IMR-90 (cell line): Measurements from ENCODE around the gene SLC39A6. TPM values are rescaled to one million over a fixed set of nuclear protein-coding genes. Genes with fewer than 3 reads are reported as not detected.

Experiments
- ATAC-seq: fragments of 200-7000 bp; cut with Tn5 transposase; 2 replicates; pipeline ENCODE4 v1.9.1; 2020; ENCODE audit warnings: low read depth, mild to moderate bottlenecking, moderate library complexity
- BruUV-seq: library from RNA; stranded (reverse); fragments of 400-500 nt; replicated peaks from 2 replicates; lab custom pipeline; 2021; lab: Mats Ljungman, UMichigan
- CTCF ChIA-PET: fragments of 300-600 bp; formaldehyde crosslinking; extraction: SDS; loops from one replicate; lab custom pipeline; 2021; ENCODE audit warnings: antibody characterized with exemption; lab: Yijun Ruan, JAX
- POLR2A ChIA-PET: fragments of 300-600 bp; sonication (Branson Sonifier 250); formaldehyde crosslinking; loops from one replicate; lab custom pipeline; 2022; ENCODE audit warnings: antibody characterized with exemption; ENCODE audit not compliant: unreplicated experiment; lab: Charles Lee
- DNase-seq: peaks from one replicate; pipeline ENCODE4 v3.0.0; 2013
- H2AFZ ChIP-seq: replicated peaks from 2 replicates; pipeline ENCODE3; 2013; ENCODE audit warnings: low read length, mild to moderate bottlenecking; ENCODE audit not compliant: poor library complexity
- H2AK5ac ChIP-seq: 2 replicates; pipeline ENCODE4 v1.6.1; 2013; ENCODE audit warnings: low read depth, low read length, inconsistent platforms
- H2AK9ac ChIP-seq: replicated peaks from 2 replicates; pipeline ENCODE3; 2013; ENCODE audit warnings: mild to moderate bottlenecking, low read depth, low read length, moderate library complexity; ENCODE audit not compliant: poor library complexity
- H2BK120ac ChIP-seq: 2 replicates; pipeline ENCODE4 v1.6.1; 2013; ENCODE audit warnings: low read depth, low read length, inconsistent platforms
- H2BK15ac ChIP-seq: 3 replicates; pipeline ENCODE4 v1.6.1; 2013; ENCODE audit warnings: low read depth, low read length, inconsistent platforms
- H2BK20ac ChIP-seq: 2 replicates; pipeline ENCODE4 v1.6.1; 2013; ENCODE audit warnings: low read depth, mild to moderate bottlenecking, inconsistent platforms, low read length, moderate library complexity
- H2BK5ac ChIP-seq: 2 replicates; pipeline ENCODE4 v1.6.1; 2013; ENCODE audit warnings: mild to moderate bottlenecking, low read depth, low read length, inconsistent platforms; ENCODE audit not compliant: poor library complexity, severe bottlenecking
- H3K14ac ChIP-seq: replicated peaks from 2 replicates; pipeline ENCODE4 v1.6.1; 2013; ENCODE audit warnings: low read depth, low read length, inconsistent platforms
- H3K18ac ChIP-seq: 2 replicates; pipeline ENCODE4 v1.6.1; 2013; ENCODE audit warnings: low read depth, low read length, control low read depth
- H3K23ac ChIP-seq: 2 replicates; pipeline ENCODE4 v1.6.1; 2013; ENCODE audit warnings: low read depth, low read length, inconsistent platforms
- H3K27ac ChIP-seq: 2 replicates; pipeline ENCODE4 v1.5.1; 2013; ENCODE audit warnings: mild to moderate bottlenecking, control low read depth, low read length; ENCODE audit not compliant: insufficient read depth
- H3K27me3 ChIP-seq: 2 replicates; pipeline ENCODE4 v1.6.1; 2013; ENCODE audit warnings: low read length; ENCODE audit not compliant: control insufficient read depth, insufficient read depth
- H3K36me3 ChIP-seq: 2 replicates; pipeline ENCODE4 v1.6.1; 2013; ENCODE audit warnings: low read length, mixed read lengths; ENCODE audit not compliant: control insufficient read depth, insufficient read depth
- H3K4ac ChIP-seq: 2 replicates; pipeline ENCODE4 v1.6.1; 2013; ENCODE audit warnings: low read depth, low read length, inconsistent platforms
- H3K4me1 ChIP-seq: 2 replicates; pipeline ENCODE4 v1.6.1; 2013; ENCODE audit warnings: low read length, mixed read lengths; ENCODE audit not compliant: control insufficient read depth, insufficient read depth
- H3K4me2 ChIP-seq: 2 replicates; pipeline ENCODE4 v1.6.1; 2013; ENCODE audit warnings: low read depth, mild to moderate bottlenecking, control low read depth, low read length, moderate library complexity
- H3K4me3 ChIP-seq: 2 replicates; pipeline ENCODE4 v1.5.1; 2013; ENCODE audit warnings: low read depth, mild to moderate bottlenecking, control low read depth, low read length, moderate library complexity; ENCODE audit not compliant: insufficient read depth
- H3K56ac ChIP-seq: 2 replicates; pipeline ENCODE4 v1.6.1; 2013; ENCODE audit warnings: low read length, inconsistent platforms; ENCODE audit not compliant: insufficient read depth; ENCODE audit errors: extremely low read depth
- H3K79me1 ChIP-seq, 2 experiments: 2 replicates each; pipeline ENCODE4 v1.6.1; 2013; ENCODE audit warnings: low read length in 2 of 2, inconsistent platforms in 1 of 2, low read depth in 1 of 2
- H3K9ac ChIP-seq: 2 replicates; pipeline ENCODE4 v1.6.1; 2013; ENCODE audit warnings: low read depth, low read length, control low read depth
- H3K9me1 ChIP-seq: 2 replicates; pipeline ENCODE4 v1.6.1; 2013; ENCODE audit warnings: low read length, inconsistent platforms; ENCODE audit not compliant: insufficient read depth
- H3K9me3 ChIP-seq: 2 replicates; pipeline ENCODE4 v1.6.1; 2013; ENCODE audit warnings: low read length; ENCODE audit not compliant: control insufficient read depth, insufficient read depth
- H4K20me1 ChIP-seq: 2 replicates; pipeline ENCODE4 v1.6.1; 2013; ENCODE audit warnings: low read length, inconsistent platforms; ENCODE audit not compliant: insufficient read depth
- H4K5ac ChIP-seq: 2 replicates; pipeline ENCODE4 v1.6.1; 2013; ENCODE audit warnings: mild to moderate bottlenecking, low read depth, low read length, control low read depth
- H4K8ac ChIP-seq, 2 experiments: 2 replicates each; pipeline ENCODE4 v1.6.1; 2013; ENCODE audit warnings: low read depth in 2 of 2, low read length in 2 of 2, control low read depth in 1 of 2, inconsistent platforms in 1 of 2
- H4K91ac ChIP-seq: 2 replicates; pipeline ENCODE4 v1.6.1; 2013; ENCODE audit warnings: low read depth, low read length, inconsistent platforms; ENCODE audit not compliant: insufficient read depth
- BHLHE40 ChIP-seq: fragments of 150-350 bp; IDR thresholded peaks from 2 replicates; pipeline ENCODE4 v1.6.1; 2016; ENCODE audit warnings: mild to moderate bottlenecking, low read depth, low read length
- CEBPB ChIP-seq: IDR thresholded peaks from 2 replicates; pipeline ENCODE4 v1.6.1; 2012; ENCODE audit warnings: low read depth, low read length, improper control_type of control experiment
- CHD1 ChIP-seq: IDR thresholded peaks from 2 replicates; pipeline ENCODE4 v1.6.1; 2012; ENCODE audit warnings: low read depth, low read length, improper control_type of control experiment
- FOS ChIP-seq: fragments of 150-350 bp; IDR thresholded peaks from 2 replicates; pipeline ENCODE4 v1.6.1; 2016; ENCODE audit warnings: low read depth, low read length
- MAFK ChIP-seq: IDR thresholded peaks from 2 replicates; pipeline ENCODE4 v1.6.1; 2012; ENCODE audit warnings: low read depth, low read length, improper control_type of control experiment
- MAZ ChIP-seq: IDR thresholded peaks from 2 replicates; pipeline ENCODE4 v1.6.1; 2012; ENCODE audit warnings: low read depth, mild to moderate bottlenecking, low read length, improper control_type of control experiment, moderate library complexity, borderline replicate concordance
- MXI1 ChIP-seq: IDR thresholded peaks from 2 replicates; pipeline ENCODE4 v1.6.1; 2012; ENCODE audit warnings: low read depth, mild to moderate bottlenecking, low read length, moderate library complexity, borderline replicate concordance
- NFE2L2 ChIP-seq: fragments of 150-350 bp; IDR thresholded peaks from 2 replicates; pipeline ENCODE4 v1.6.1; 2016; ENCODE audit warnings: low read depth, mild to moderate bottlenecking, low read length
- POLR2A ChIP-seq: IDR thresholded peaks from 2 replicates; pipeline ENCODE4 v1.6.1; 2012; ENCODE audit warnings: mild to moderate bottlenecking, low read depth, low read length
- RAD21 ChIP-seq: IDR thresholded peaks from 2 replicates; pipeline ENCODE4 v1.6.1; 2012; ENCODE audit warnings: low read length, improper control_type of control experiment
- RCOR1 ChIP-seq: IDR thresholded peaks from 2 replicates; pipeline ENCODE4 v1.6.1; 2012; ENCODE audit warnings: mild to moderate bottlenecking, low read length, improper control_type of control experiment; ENCODE audit not compliant: insufficient replicate concordance
- RFX5 ChIP-seq: IDR thresholded peaks from 2 replicates; pipeline ENCODE4 v1.8.0; 2012; ENCODE audit warnings: low read depth, mild to moderate bottlenecking, low read length, moderate library complexity
- SMC3 ChIP-seq: fragments of 150-350 bp; IDR thresholded peaks from 2 replicates; pipeline ENCODE4 v1.6.1; 2016; ENCODE audit warnings: low read depth, mild to moderate bottlenecking, antibody characterized with exemption, low read length, moderate library complexity
- WGBS, 2 experiments: methylation state at CpG; one replicate each; pipeline versions ENCODE4 v1.1.5 to v1.1.7; 2013; ENCODE audit warnings: missing lambda C conversion rate in 2 of 2; ENCODE audit not compliant: insufficient read length in 1 of 2; ENCODE audit errors: extremely low coverage in 2 of 2; 5-methylcytosine and 5-hydroxymethylcytosine counted together
- dilution Hi-C: fragments of 300-500 bp; cut with HindIII; formaldehyde crosslinking; loops from one replicate; pipeline ENCODE4 v1.14.3; 2018; ENCODE audit warnings: low sequenced_read_pairs; ENCODE audit not compliant: unreplicated experiment
- in situ Hi-C: fragments of 300-500 bp; cut with MboI; formaldehyde crosslinking; loops from 3 replicates; pipeline ENCODE4 v1.14.3; 2019; ENCODE audit warnings: low sequenced_read_pairs, inconsistent platforms, mixed read lengths
- intact Hi-C: fragments of 100-400 bp; cut with micrococcal nuclease; formaldehyde crosslinking; loops from 2 replicates; pipeline ENCODE4 v1.10.0; 2022
- polyA plus RNA-seq, 3 experiments: library from polyadenylated mRNA; depleted of rRNA; stranded (reverse); fragments of >200 nt; gene quantifications; 2 replicates each; pipeline ENCODE4 v1.2.3, GENCODE V29; 2012; ENCODE audit warnings: low replicate concordance in 1 of 3
- total RNA-seq: library from RNA; depleted of rRNA; stranded (reverse); fragments of >200 nt; gene quantifications from 2 replicates; pipeline ENCODE4 v1.2.3, GENCODE V29; 2012
- TF ChIP-seq, protein P1 (sequence below): conservative IDR thresholded peaks from 2 replicates; pipeline ENCODE4 v1.5.1; 2012; ENCODE audit warnings: mild to moderate bottlenecking, low read depth, low read length, improper control_type of control experiment
- TF ChIP-seq, protein P2 (sequence below): fragments of 150-350 bp; IDR thresholded peaks from 2 replicates; pipeline ENCODE4 v1.6.1; 2017; ENCODE audit warnings: mild to moderate bottlenecking, antibody characterized with exemption, low read length, low read depth
- TF ChIP-seq, protein P3 (sequence below): fragments of 150-350 bp; IDR thresholded peaks from 2 replicates; pipeline ENCODE4 v1.6.1; 2016; ENCODE audit warnings: low read depth, mild to moderate bottlenecking, low read length, moderate library complexity, borderline replicate concordance

SLC39A6 gene
- total and polyA plus RNA-seq, 2 of the 4 experiments (the other 2 are of a cell fraction) = 48.7 to 91.9 TPM

GRCh38 chr18:36089001-36089400 is 40.1 kb downstream of the SLC39A6 start:
- no peak overlapping the region for H2BK120ac ChIP-seq
- H3K9me3 ChIP-seq = no peaks in the 10 kb centered on the region; the same call in 1 of the 2 replicates
- H2BK5ac ChIP-seq = no peak overlapping the region
- TF ChIP-seq NFE2L2 = no peak
- TF ChIP-seq RCOR1 = no peak
- TF ChIP-seq MXI1 = no peak
- no peak for TF ChIP-seq CEBPB
- TF ChIP-seq, protein P1, sequence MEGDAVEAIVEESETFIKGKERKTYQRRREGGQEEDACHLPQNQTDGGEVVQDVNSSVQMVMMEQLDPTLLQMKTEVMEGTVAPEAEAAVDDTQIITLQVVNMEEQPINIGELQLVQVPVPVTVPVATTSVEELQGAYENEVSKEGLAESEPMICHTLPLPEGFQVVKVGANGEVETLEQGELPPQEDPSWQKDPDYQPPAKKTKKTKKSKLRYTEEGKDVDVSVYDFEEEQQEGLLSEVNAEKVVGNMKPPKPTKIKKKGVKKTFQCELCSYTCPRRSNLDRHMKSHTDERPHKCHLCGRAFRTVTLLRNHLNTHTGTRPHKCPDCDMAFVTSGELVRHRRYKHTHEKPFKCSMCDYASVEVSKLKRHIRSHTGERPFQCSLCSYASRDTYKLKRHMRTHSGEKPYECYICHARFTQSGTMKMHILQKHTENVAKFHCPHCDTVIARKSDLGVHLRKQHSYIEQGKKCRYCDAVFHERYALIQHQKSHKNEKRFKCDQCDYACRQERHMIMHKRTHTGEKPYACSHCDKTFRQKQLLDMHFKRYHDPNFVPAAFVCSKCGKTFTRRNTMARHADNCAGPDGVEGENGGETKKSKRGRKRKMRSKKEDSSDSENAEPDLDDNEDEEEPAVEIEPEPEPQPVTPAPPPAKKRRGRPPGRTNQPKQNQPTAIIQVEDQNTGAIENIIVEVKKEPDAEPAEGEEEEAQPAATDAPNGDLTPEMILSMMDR = no peak
- TF ChIP-seq MAZ = no peak
- no peak for TF ChIP-seq FOS
- TF ChIP-seq CHD1 = no peak
- no peak for TF ChIP-seq BHLHE40
- TF ChIP-seq, protein P2, sequence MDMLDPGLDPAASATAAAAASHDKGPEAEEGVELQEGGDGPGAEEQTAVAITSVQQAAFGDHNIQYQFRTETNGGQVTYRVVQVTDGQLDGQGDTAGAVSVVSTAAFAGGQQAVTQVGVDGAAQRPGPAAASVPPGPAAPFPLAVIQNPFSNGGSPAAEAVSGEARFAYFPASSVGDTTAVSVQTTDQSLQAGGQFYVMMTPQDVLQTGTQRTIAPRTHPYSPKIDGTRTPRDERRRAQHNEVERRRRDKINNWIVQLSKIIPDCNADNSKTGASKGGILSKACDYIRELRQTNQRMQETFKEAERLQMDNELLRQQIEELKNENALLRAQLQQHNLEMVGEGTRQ = no peak
- TF ChIP-seq SMC3 = no peak
- no peak for TF ChIP-seq RAD21
- TF ChIP-seq, protein P3, sequence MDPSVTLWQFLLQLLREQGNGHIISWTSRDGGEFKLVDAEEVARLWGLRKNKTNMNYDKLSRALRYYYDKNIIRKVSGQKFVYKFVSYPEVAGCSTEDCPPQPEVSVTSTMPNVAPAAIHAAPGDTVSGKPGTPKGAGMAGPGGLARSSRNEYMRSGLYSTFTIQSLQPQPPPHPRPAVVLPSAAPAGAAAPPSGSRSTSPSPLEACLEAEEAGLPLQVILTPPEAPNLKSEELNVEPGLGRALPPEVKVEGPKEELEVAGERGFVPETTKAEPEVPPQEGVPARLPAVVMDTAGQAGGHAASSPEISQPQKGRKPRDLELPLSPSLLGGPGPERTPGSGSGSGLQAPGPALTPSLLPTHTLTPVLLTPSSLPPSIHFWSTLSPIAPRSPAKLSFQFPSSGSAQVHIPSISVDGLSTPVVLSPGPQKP = no peak
- TF ChIP-seq RFX5 = no peak
- TF ChIP-seq MAFK = no peak
- TF ChIP-seq POLR2A = no peak
- no peaks in the 10 kb centered on the region for H4K20me1 ChIP-seq
- H3K79me1 ChIP-seq = no peaks in the 10 kb centered on the region
- in situ Hi-C loops = no loop called here
- H3K9ac ChIP-seq = no peak overlapping the region
- no peak overlapping the region for H2BK15ac ChIP-seq
- H4K5ac ChIP-seq = no peak overlapping the region
- H3K4me2 ChIP-seq = no peak overlapping the region
- H3K4me1 ChIP-seq = no peaks in the 10 kb centered on the region
- H2BK20ac ChIP-seq = no peak overlapping the region
- no peak overlapping the region for H3K27ac ChIP-seq
- H3K4ac ChIP-seq = no peak overlapping the region
- no peak overlapping the region for H4K91ac ChIP-seq
- no peak overlapping the region for H2AK9ac ChIP-seq
- H4K8ac ChIP-seq = no peak overlapping the region
- H3K4me3 ChIP-seq = no peak overlapping the region
- ChIA-PET POLR2A (no interaction called here), CTCF (no interaction called here)
- H3K23ac ChIP-seq = no peak overlapping the region
- WGBS, 2 experiments = 100% methylated on average over 1 of the region's 6 CpGs; no CpG with 5 or more reads in 1 of the 2 experiments
- no peak overlapping the region for H2AK5ac ChIP-seq
- no peak for DNase-seq
- H3K14ac ChIP-seq = no peak overlapping the region
- H3K18ac ChIP-seq = no peak overlapping the region
- no peak overlapping the region for H2AFZ ChIP-seq
- no peaks in the 10 kb centered on the region for H3K36me3 ChIP-seq
- no peak for ATAC-seq
- BruUV-seq = no TSS peak
- H3K27me3 ChIP-seq = no peaks in the 10 kb centered on the region
- no peak overlapping the region for H3K56ac ChIP-seq
- dilution Hi-C loops = no loop called here
- intact Hi-C loops = no loop called here
- H3K9me1 ChIP-seq = no peaks in the 10 kb centered on the region
